ENCODE measurements around the gene MROH7.

DNA sequence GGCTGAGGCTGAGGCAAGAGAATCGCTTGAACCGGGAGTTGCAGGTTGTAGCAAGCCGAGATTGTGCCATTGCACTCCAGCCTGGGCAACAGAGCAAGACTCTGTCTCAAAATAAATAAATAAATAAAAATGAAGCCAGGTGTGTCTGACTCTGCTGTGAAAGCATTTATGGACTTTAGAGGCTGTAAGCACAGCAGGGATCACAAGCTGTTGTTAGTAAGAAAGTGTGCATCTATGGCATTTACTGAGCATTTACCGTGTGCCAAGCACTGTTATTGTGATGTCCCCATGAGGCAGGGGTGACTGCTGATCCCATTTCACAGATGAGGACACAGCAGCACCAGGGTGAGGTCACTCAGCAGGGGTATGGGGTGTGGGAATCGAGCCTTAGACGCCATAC, 38.3 kb upstream of the MROH7 start:
- TF ChIP-seq, protein P1, sequence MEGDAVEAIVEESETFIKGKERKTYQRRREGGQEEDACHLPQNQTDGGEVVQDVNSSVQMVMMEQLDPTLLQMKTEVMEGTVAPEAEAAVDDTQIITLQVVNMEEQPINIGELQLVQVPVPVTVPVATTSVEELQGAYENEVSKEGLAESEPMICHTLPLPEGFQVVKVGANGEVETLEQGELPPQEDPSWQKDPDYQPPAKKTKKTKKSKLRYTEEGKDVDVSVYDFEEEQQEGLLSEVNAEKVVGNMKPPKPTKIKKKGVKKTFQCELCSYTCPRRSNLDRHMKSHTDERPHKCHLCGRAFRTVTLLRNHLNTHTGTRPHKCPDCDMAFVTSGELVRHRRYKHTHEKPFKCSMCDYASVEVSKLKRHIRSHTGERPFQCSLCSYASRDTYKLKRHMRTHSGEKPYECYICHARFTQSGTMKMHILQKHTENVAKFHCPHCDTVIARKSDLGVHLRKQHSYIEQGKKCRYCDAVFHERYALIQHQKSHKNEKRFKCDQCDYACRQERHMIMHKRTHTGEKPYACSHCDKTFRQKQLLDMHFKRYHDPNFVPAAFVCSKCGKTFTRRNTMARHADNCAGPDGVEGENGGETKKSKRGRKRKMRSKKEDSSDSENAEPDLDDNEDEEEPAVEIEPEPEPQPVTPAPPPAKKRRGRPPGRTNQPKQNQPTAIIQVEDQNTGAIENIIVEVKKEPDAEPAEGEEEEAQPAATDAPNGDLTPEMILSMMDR (IDR thresholded peaks at IDR 0.05): no peak
- TF ChIP-seq POLR2A (IDR thresholded peaks at IDR 0.05; ENCODE audit: low read depth): no peak
- TF ChIP-seq EP300 (IDR thresholded peaks at IDR 0.05): no peak
- no peak for TF ChIP-seq POLR2AphosphoS5 (IDR thresholded peaks at IDR 0.05)

Data from esophagus muscularis mucosa (tissue), 4 donors.